Breast epithelium (tissue), 4 donors: ENCODE measurements around the gene DBT. TPM values are rescaled to one million over a fixed set of nuclear protein-coding genes. Genes with fewer than 3 reads are reported as not detected.
"Not testable (repeated sequence)": the region's sequence is repeated elsewhere in the genome, so short reads cannot be mapped to it uniquely, and the experiment has no call there.

Experiments used
- DNase-seq, 2 donors: peaks; one replicate each; pipeline ENCODE4 v3.0.0-alpha.2; 2019; ENCODE audit warnings: low spot score in 2 of 2
- H3K27ac ChIP-seq, 2 donors: fragments of 200-600 bp; sonication (generic) in 1 of 2; one replicate each; pipeline ENCODE4 v1.5.1; 2016 to 2019; ENCODE audit warnings: mild to moderate bottlenecking in 1 of 2
- H3K27me3 ChIP-seq, 2 donors: fragments of 200-600 bp; sonication (generic) in 1 of 2; one replicate each; pipeline versions ENCODE4 v1.5.1 to v1.6.0; 2017 to 2019; ENCODE audit warnings: control low read depth in 1 of 2, mild to moderate bottlenecking in 1 of 2
- H3K36me3 ChIP-seq: fragments of 200-600 bp; one replicate; pipeline ENCODE4 v1.5.1; 2019
- H3K4me1 ChIP-seq, 2 donors: fragments of 200-600 bp; sonication (generic); one replicate each; pipeline ENCODE4 v1.5.1; 2016 to 2019; ENCODE audit warnings: control low read depth in 1 of 2
- H3K4me3 ChIP-seq, 3 donors: fragments of 200-600 bp; sonication (generic); 1 replicate in 2 of 3; 2 replicates in 1 of 3; pipeline ENCODE4 v1.5.1; 2016 to 2019; ENCODE audit warnings: mild to moderate bottlenecking in 3 of 3, moderate library complexity in 2 of 3
- H3K9me3 ChIP-seq, 2 donors: fragments of 200-600 bp; sonication (generic) in 1 of 2; one replicate each; pipeline ENCODE4 v1.5.1; 2016 to 2019; ENCODE audit warnings: control low read depth in 1 of 2
- POLR2A ChIP-seq: fragments of 450-650 bp; IDR thresholded peaks from one replicate; pipeline ENCODE4 v1.6.1; 2016; ENCODE audit warnings: antibody characterized with exemption, mild to moderate bottlenecking, moderate library complexity
- POLR2AphosphoS5 ChIP-seq, 3 donors: sonication (generic); formaldehyde crosslinking; IDR thresholded peaks; one replicate each; pipeline ENCODE4 v1.6.1; 2017; ENCODE audit warnings: antibody characterized with exemption in 3 of 3
- intact Hi-C: fragments of 100-400 bp; cut with DNase I; formaldehyde crosslinking; loops from one replicate; pipeline ENCODE4 v1.15.1; 2023; ENCODE audit warnings: low total_unique reads
- total RNA-seq, 3 donors: library from RNA; depleted of rRNA; stranded (reverse); fragments of >200 nt; gene quantifications; one replicate each; pipeline ENCODE4 v1.1.0, GENCODE V29; 2016
- TF ChIP-seq, protein P1 (sequence below), 3 donors: fragments of 450-650 bp; IDR thresholded peaks; one replicate each; pipeline ENCODE4 v1.5.1; 2016 to 2017; ENCODE audit warnings: antibody characterized with exemption in 3 of 3, mild to moderate bottlenecking in 3 of 3, moderate library complexity in 3 of 3

Gene DBT
- total RNA-seq, 3 donors from 2014 or later = 6.9 to 11.0 (median 9.1) TPM

GRCh38 chr1:100265562-100265930 lies 15.9 kb upstream of the DBT start:
- H3K27ac ChIP-seq = peak overlapping the region; percentile 75 to 84
- DNase-seq = no peak
- intact Hi-C loops = no loop called here
- no peaks in the 10 kb centered on the region for H3K9me3 ChIP-seq
- no peaks in the 10 kb centered on the region for H3K36me3 ChIP-seq
- no peaks in the 10 kb centered on the region for H3K27me3 ChIP-seq
- peak overlapping the region; percentile 89 to 95 (median 91) for H3K4me3 ChIP-seq
- H3K4me1 ChIP-seq = peaks cover 0 to 4% of the 10 kb centered on the region in 2 donors
- TF ChIP-seq, protein P1, sequence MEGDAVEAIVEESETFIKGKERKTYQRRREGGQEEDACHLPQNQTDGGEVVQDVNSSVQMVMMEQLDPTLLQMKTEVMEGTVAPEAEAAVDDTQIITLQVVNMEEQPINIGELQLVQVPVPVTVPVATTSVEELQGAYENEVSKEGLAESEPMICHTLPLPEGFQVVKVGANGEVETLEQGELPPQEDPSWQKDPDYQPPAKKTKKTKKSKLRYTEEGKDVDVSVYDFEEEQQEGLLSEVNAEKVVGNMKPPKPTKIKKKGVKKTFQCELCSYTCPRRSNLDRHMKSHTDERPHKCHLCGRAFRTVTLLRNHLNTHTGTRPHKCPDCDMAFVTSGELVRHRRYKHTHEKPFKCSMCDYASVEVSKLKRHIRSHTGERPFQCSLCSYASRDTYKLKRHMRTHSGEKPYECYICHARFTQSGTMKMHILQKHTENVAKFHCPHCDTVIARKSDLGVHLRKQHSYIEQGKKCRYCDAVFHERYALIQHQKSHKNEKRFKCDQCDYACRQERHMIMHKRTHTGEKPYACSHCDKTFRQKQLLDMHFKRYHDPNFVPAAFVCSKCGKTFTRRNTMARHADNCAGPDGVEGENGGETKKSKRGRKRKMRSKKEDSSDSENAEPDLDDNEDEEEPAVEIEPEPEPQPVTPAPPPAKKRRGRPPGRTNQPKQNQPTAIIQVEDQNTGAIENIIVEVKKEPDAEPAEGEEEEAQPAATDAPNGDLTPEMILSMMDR (IDR thresholded peaks at IDR 0.05) = no peak
- TF ChIP-seq POLR2A = no peak
- no peak for TF ChIP-seq POLR2AphosphoS5 (IDR thresholded peaks at IDR 0.05)

- H3K4me3 ChIP-seq, H3K27me3 ChIP-seq, intact Hi-C loops, H3K36me3 ChIP-seq, DNase-seq, H3K4me1 ChIP-seq, H3K27ac ChIP-seq, H3K9me3 ChIP-seq: not testable (repeated sequence)
These were observed 14.4 kb upstream of the DBT start for GRCh38 chr1:100264081-100264480.

- H3K27me3 ChIP-seq = no peaks in the 10 kb centered on the region
- TF ChIP-seq, protein P1 (IDR thresholded peaks at IDR 0.05) = no peak
- TF ChIP-seq POLR2A (no peak), POLR2AphosphoS5 (IDR thresholded peaks at IDR 0.05) (no peak)
- H3K9me3 ChIP-seq = no peaks in the 10 kb centered on the region
- no peaks in the 10 kb centered on the region for H3K4me1 ChIP-seq
- intact Hi-C loops = no loop called here
- H3K4me3 ChIP-seq = no peak overlapping the region
- H3K36me3 ChIP-seq = no peaks in the 10 kb centered on the region
- no peak for DNase-seq
- no peak overlapping the region for H3K27ac ChIP-seq
These were observed 12.1 kb upstream of the DBT start for GRCh38 chr1:100261686-100262085.

- H3K36me3 ChIP-seq, H3K9me3 ChIP-seq, H3K4me1 ChIP-seq, DNase-seq, H3K4me3 ChIP-seq, intact Hi-C loops, H3K27me3 ChIP-seq, H3K27ac ChIP-seq: not testable (repeated sequence)
These were observed 8.8 kb upstream of the DBT start for GRCh38 chr1:100258427-100258826.

DNA sequence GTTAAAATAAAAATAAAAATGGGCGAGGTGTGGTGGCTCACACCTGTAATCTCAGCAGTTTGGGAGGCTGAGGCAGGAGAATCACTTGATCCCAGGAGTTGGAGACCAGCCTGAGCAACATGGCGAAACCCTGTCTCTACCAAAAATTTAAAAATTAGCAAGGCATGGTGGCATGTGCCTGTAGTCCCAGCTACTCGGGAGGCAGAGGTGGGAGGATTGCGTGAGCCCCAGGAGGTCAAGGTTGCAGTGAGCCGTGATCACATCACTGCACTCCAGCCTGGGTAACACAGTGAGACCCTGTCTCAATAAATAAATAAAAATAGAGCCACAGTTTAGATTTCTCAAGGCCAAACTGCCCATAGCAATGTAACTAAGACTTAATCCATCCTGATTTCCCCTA lies 6.6 kb upstream of the DBT start:
- H3K4me3 ChIP-seq, H3K27ac ChIP-seq, intact Hi-C loops, H3K9me3 ChIP-seq, H3K36me3 ChIP-seq, H3K27me3 ChIP-seq, DNase-seq, H3K4me1 ChIP-seq: not testable (repeated sequence)

DNA sequence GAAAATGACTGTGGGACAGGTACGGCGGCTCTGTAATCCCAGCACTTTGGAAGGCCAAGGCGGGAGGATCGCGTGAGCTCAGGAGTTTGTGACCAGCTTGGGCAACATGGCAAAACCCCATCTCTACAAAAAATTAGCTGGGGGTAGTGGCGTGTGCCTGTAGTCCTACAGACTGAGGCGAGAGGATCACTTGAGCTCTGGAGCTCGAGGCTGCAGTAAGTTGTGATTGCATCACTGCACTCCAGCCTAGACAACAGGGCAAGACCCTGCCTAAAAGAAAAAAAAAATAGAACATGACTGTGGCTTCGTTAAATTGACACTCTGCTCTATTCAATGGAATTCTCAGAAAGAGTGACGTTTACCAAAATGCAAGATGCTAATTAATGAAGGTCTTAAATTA lies 3.9 kb upstream of the DBT start:
- Histone ChIP-seq H3K36me3 (no peaks in the 10 kb centered on the region), H3K4me3 (no peak overlapping the region), H3K27me3 (no peaks in the 10 kb centered on the region), H3K9me3 (no peaks in the 10 kb centered on the region), H3K4me1 (peaks cover 0 to 6% of the 10 kb centered on the region in 2 donors), H3K27ac (no peak overlapping the region)
- intact Hi-C loops = no loop called here
- DNase-seq = no peak
- TF ChIP-seq POLR2AphosphoS5 (IDR thresholded peaks at IDR 0.05) (no peak), POLR2A (no peak)
- TF ChIP-seq, protein P1 (IDR thresholded peaks at IDR 0.05) = no peak

DNA sequence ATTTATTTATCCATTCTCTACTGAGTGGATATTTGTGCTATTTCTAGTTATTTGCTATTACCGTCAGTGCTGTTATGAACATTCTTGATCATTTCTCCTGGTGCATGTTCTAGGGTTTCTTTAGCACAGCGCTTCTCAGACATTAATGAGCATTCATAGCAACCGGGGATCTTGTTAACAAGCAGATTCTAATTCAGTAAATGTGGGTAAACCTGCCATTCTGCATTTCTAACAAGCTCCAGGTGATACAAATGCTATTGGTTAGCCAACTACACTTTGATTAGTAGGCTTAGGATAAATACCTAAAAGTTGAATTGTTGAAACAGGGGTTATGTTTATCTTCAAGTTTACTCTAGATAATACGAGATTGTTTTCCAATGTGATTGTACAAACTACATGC lies 3.3 kb upstream of the DBT start:
- no peak for DNase-seq
- peaks cover 0 to 9% of the 10 kb centered on the region in 2 donors for H3K4me1 ChIP-seq
- H3K9me3 ChIP-seq = no peaks in the 10 kb centered on the region
- TF ChIP-seq POLR2AphosphoS5 (IDR thresholded peaks at IDR 0.05) (no peak), POLR2A (no peak)
- TF ChIP-seq, protein P1 (IDR thresholded peaks at IDR 0.05) = no peak
- H3K27me3 ChIP-seq = no peaks in the 10 kb centered on the region
- H3K4me3 ChIP-seq = no peak overlapping the region
- H3K36me3 ChIP-seq = no peaks in the 10 kb centered on the region
- no peak overlapping the region for H3K27ac ChIP-seq
- intact Hi-C loops = no loop called here
